ENCODE measurements around the gene VPS8.

DNA sequence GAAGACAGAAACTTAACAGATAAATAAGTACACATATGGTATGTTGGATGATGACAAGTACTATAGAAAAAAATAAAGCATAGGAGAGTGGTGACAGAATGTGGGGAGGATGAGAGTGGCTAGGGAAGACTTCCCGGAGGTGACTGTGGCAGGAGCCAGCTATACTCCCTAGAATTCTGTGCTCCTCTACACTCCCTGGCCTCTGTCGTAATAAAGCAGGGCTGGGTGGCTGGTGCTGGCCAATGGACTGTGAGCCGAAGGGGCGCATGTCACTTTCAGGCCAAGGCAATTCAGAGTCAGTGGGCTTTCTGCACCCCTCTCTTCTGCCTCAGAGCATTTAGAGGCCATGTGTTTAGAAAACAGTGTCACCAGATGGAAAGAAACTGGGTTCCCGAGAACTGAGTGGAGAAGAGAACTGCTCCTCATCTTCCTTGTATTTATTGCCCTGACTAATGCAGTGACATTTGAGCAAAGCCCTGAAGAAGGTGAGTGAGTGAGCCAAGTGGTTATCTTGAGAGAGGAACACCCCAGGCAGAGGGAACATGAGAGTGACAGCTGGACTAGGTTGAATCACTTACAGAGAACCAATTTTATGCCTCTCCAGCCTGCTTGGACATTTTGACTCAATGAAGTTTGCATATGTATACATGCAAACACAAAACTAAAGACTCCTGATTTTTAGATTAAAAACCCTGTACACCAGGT lies 5.2 kb upstream of the VPS8 start:
- TF ChIP-seq, protein P1, sequence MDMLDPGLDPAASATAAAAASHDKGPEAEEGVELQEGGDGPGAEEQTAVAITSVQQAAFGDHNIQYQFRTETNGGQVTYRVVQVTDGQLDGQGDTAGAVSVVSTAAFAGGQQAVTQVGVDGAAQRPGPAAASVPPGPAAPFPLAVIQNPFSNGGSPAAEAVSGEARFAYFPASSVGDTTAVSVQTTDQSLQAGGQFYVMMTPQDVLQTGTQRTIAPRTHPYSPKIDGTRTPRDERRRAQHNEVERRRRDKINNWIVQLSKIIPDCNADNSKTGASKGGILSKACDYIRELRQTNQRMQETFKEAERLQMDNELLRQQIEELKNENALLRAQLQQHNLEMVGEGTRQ (IDR thresholded peaks at IDR 0.05; ENCODE audit: low read length), result no peak
- TF ChIP-seq CREB1 (IDR thresholded peaks at IDR 0.05) (no peak), POLR2A (IDR thresholded peaks at IDR 0.05; ENCODE audit: control extremely low read depth in 1 of 2, low read depth in 2 of 2, low read length in 2 of 2) (no peak)
